Measurements from ENCODE around the gene RRP7A. TPM values are rescaled to one million over a fixed set of nuclear protein-coding genes. Genes with fewer than 3 reads are reported as not detected.

The RRP7A gene
- total RNA-seq, 1 donor from 2014 or later, result 20.6 TPM

DNA sequence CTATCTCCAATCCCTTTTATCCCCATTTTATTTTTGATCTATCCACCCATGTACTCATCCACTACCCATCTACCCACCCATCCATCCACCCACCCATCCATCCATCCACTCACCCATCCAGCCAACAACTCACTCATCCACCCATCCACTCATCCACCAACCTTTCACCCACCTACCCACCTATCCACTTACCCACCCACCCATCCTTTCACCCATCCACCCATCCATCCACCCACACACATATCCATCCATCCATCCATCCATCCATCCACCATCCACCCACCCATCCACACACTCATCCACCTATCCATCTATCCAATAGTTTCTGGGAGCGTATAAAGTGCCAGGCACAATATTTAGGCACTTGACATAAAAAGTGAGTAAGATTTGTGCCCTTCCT, 48.2 kb downstream of the RRP7A start:
- Histone ChIP-seq H3K4me3 (no peak overlapping the region), H3K36me3 (no peaks in the 10 kb centered on the region), H3K27ac (no peak overlapping the region), H3K9me3 (no peaks in the 10 kb centered on the region), H3K27me3 (no peaks in the 10 kb centered on the region), H3K4me1 (no peaks in the 10 kb centered on the region)
- TF ChIP-seq CTCF (IDR thresholded peaks at IDR 0.05) (no peak), POLR2A (IDR thresholded peaks at IDR 0.05) (no peak), POLR2AphosphoS5 (IDR thresholded peaks at IDR 0.05; ENCODE audit: insufficient read depth in 1 of 2, low read depth in 1 of 2) (no peak)
- no peak for DNase-seq (ENCODE audit: extremely low spot score in 2 of 2)
- intact Hi-C loops (cut with DNase I), result no loop called here

GRCh38 chr22:42470366-42471082, 49.1 kb downstream of the RRP7A start:
- H3K27me3 ChIP-seq, result no peaks in the 10 kb centered on the region
- no peaks in the 10 kb centered on the region for H3K9me3 ChIP-seq
- no peaks in the 10 kb centered on the region for H3K4me1 ChIP-seq
- TF ChIP-seq CTCF (IDR thresholded peaks at IDR 0.05), result no peak
- TF ChIP-seq POLR2AphosphoS5 (IDR thresholded peaks at IDR 0.05; ENCODE audit: insufficient read depth in 1 of 2, low read depth in 1 of 2), result no peak
- no peak for TF ChIP-seq POLR2A (IDR thresholded peaks at IDR 0.05)
- H3K4me3 ChIP-seq, result no peak overlapping the region
- H3K36me3 ChIP-seq, result no peaks in the 10 kb centered on the region
- no peak overlapping the region for H3K27ac ChIP-seq
- DNase-seq (ENCODE audit: extremely low spot score in 2 of 2), result no peak
- intact Hi-C loops (cut with DNase I), result no loop called here

DNA sequence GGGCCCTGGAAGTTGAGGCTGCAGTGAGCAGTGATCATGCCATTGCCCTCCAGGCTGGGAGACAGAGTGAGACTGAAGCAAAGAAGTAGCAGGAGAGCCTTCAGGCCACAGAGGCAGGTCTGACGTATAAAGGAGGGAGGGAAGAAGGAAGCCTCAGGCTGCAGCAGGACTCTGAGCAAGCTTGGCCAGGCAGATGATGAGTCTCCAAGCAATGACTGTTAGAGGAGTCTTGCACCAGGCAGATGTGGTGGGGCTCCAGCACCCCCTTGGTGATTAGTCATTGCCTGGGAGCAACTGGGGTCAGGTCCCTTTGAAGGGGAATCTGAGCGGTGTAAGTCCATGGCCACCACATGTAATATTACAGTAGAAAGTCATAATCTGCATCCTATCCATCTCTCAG, 50.8 kb downstream of the RRP7A start:
- Histone ChIP-seq H3K4me1 (no peaks in the 10 kb centered on the region), H3K27ac (no peak overlapping the region), H3K36me3 (no peaks in the 10 kb centered on the region), H3K9me3 (no peaks in the 10 kb centered on the region), H3K27me3 (no peaks in the 10 kb centered on the region), H3K4me3 (no peak overlapping the region)
- intact Hi-C loops (cut with DNase I), result no loop called here
- no peak for TF ChIP-seq POLR2A (IDR thresholded peaks at IDR 0.05)
- TF ChIP-seq CTCF (IDR thresholded peaks at IDR 0.05), result no peak
- TF ChIP-seq POLR2AphosphoS5 (IDR thresholded peaks at IDR 0.05; ENCODE audit: insufficient read depth in 1 of 2, low read depth in 1 of 2), result no peak
- DNase-seq (ENCODE audit: extremely low spot score in 2 of 2), result no peak

GRCh38 chr22:42462016-42462415, 57.6 kb downstream of the RRP7A start:
- Histone ChIP-seq H3K9me3 (no peaks in the 10 kb centered on the region), H3K27me3 (no peaks in the 10 kb centered on the region), H3K4me1 (no peaks in the 10 kb centered on the region), H3K27ac (no peak overlapping the region), H3K4me3 (no peak overlapping the region), H3K36me3 (no peaks in the 10 kb centered on the region)
- DNase-seq (ENCODE audit: extremely low spot score in 2 of 2), result no peak
- intact Hi-C loops (cut with DNase I), result no loop called here
- no peak for TF ChIP-seq POLR2A (IDR thresholded peaks at IDR 0.05)
- TF ChIP-seq CTCF (IDR thresholded peaks at IDR 0.05), result no peak
- no peak for TF ChIP-seq POLR2AphosphoS5 (IDR thresholded peaks at IDR 0.05; ENCODE audit: insufficient read depth in 1 of 2, low read depth in 1 of 2)

GRCh38 chr22:42461511-42461910, 58.1 kb downstream of the RRP7A start:
- no peak for TF ChIP-seq POLR2AphosphoS5 (IDR thresholded peaks at IDR 0.05; ENCODE audit: insufficient read depth in 1 of 2, low read depth in 1 of 2)
- TF ChIP-seq CTCF (IDR thresholded peaks at IDR 0.05), result no peak
- no peak for TF ChIP-seq POLR2A (IDR thresholded peaks at IDR 0.05)
- Histone ChIP-seq H3K27me3 (no peaks in the 10 kb centered on the region), H3K9me3 (no peaks in the 10 kb centered on the region), H3K4me3 (no peak overlapping the region), H3K27ac (no peak overlapping the region), H3K36me3 (no peaks in the 10 kb centered on the region), H3K4me1 (no peaks in the 10 kb centered on the region)
- no peak for DNase-seq (ENCODE audit: extremely low spot score in 2 of 2)
- intact Hi-C loops (cut with DNase I), result no loop called here

Data from vagina (tissue), 2 donors.